ENCODE data around the gene BTAF1.

DNA sequence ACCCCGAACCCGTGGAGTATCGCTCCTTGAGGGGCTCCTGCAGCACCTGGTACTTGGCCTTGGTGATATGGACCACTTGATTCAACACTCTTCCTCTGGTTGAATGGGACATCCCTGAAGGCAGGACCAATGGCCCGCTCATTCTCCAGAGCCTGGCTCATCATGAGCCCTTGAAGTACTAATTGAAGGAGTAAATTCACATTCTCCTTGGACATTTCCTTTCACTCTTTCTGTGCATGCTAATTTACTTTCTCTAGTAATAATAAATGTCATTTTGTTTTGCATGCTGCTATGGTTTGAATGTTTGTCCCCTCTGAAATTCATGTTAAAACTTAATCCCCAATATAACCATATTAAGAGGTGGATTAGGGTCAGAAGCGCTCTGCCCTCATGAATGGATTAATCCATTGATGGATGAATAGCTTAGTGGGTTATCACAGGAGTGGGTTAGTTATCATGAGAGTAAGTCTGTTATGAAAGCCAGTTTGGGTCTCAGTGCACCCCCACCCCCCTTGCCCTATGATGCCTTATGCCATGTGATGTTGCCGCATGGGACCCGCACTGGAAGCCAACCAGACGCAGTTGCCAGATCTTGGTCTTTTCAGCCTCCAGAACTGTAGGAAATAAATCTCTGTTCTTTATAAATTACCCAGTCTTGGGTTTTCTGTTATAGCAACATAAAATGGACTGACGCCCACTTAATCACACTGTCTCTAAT, 38.0 kb upstream of the BTAF1 start:
- TF ChIP-seq, protein P1, sequence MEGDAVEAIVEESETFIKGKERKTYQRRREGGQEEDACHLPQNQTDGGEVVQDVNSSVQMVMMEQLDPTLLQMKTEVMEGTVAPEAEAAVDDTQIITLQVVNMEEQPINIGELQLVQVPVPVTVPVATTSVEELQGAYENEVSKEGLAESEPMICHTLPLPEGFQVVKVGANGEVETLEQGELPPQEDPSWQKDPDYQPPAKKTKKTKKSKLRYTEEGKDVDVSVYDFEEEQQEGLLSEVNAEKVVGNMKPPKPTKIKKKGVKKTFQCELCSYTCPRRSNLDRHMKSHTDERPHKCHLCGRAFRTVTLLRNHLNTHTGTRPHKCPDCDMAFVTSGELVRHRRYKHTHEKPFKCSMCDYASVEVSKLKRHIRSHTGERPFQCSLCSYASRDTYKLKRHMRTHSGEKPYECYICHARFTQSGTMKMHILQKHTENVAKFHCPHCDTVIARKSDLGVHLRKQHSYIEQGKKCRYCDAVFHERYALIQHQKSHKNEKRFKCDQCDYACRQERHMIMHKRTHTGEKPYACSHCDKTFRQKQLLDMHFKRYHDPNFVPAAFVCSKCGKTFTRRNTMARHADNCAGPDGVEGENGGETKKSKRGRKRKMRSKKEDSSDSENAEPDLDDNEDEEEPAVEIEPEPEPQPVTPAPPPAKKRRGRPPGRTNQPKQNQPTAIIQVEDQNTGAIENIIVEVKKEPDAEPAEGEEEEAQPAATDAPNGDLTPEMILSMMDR (IDR thresholded peaks at IDR 0.05) = no peak
- no peak for TF ChIP-seq POLR2AphosphoS5 (IDR thresholded peaks at IDR 0.05)
- TF ChIP-seq EP300 (IDR thresholded peaks at IDR 0.05) = no peak
- no peak for TF ChIP-seq POLR2A (IDR thresholded peaks at IDR 0.05)

Data from stomach (tissue), 4 donors.